ENCODE measurements around the gene IL22RA1.
A peak's percentile ranks its signal among the peaks of the same experiment; 100 is the strongest.

IL22RA1 gene

GRCh38 chr1:24074196-24074595 is 68.7 kb downstream of the IL22RA1 start:
- no peak for ATAC-seq
- no peak overlapping the region for H3K4me3 Mint-ChIP-seq
- no peak for DNase-seq (ENCODE audit: low spot score in 2 of 2)
- H3K4me1 Mint-ChIP-seq = no peaks in the 10 kb centered on the region
- H3K36me3 Mint-ChIP-seq = no peaks in the 10 kb centered on the region
- no peaks in the 10 kb centered on the region for H3K9me3 Mint-ChIP-seq
- H3K27ac Mint-ChIP-seq = no peak overlapping the region

- no peak overlapping the region for H3K27ac Mint-ChIP-seq
- H3K4me3 Mint-ChIP-seq = no peak overlapping the region
- no peak for DNase-seq (ENCODE audit: low spot score in 2 of 2)
- H3K4me1 Mint-ChIP-seq = no peaks in the 10 kb centered on the region
- no peak for ATAC-seq
- H3K9me3 Mint-ChIP-seq = no peaks in the 10 kb centered on the region
- H3K36me3 Mint-ChIP-seq = no peaks in the 10 kb centered on the region
Observed at GRCh38 chr1:24071941-24072340, 71.0 kb downstream of the IL22RA1 start.

GRCh38 chr1:24070821-24071393 is 72.0 kb downstream of the IL22RA1 start:
- ATAC-seq = peak; percentile 89
- H3K9me3 Mint-ChIP-seq = no peaks in the 10 kb centered on the region
- no peaks in the 10 kb centered on the region for H3K36me3 Mint-ChIP-seq
- no peaks in the 10 kb centered on the region for H3K4me1 Mint-ChIP-seq
- H3K27ac Mint-ChIP-seq = no peak overlapping the region
- peak; percentile 69 to 82 for DNase-seq (ENCODE audit: low spot score in 2 of 2)
- no peak overlapping the region for H3K4me3 Mint-ChIP-seq

- Mint-ChIP-seq H3K36me3 (no peaks in the 10 kb centered on the region), H3K9me3 (no peaks in the 10 kb centered on the region), H3K4me3 (no peak overlapping the region), H3K4me1 (no peaks in the 10 kb centered on the region), H3K27ac (no peak overlapping the region)
- DNase-seq (ENCODE audit: low spot score in 2 of 2) (no peak), ATAC-seq (no peak)
Observed at GRCh38 chr1:24069817-24070216, 73.1 kb downstream of the IL22RA1 start.
